Cerebellar nuclear complex (tissue), 1 donor: ENCODE results near the gene PRR35.
"Not testable (repeated sequence)": the region's sequence is repeated elsewhere in the genome, so short reads cannot be mapped to it uniquely, and the experiment has no call there.

ENCODE experiments used
- DNase-seq, 2 experiments: peaks; one replicate each; lab custom pipeline; 2025; lab: John Stamatoyannopoulos, UW

PRR35 gene

DNA sequence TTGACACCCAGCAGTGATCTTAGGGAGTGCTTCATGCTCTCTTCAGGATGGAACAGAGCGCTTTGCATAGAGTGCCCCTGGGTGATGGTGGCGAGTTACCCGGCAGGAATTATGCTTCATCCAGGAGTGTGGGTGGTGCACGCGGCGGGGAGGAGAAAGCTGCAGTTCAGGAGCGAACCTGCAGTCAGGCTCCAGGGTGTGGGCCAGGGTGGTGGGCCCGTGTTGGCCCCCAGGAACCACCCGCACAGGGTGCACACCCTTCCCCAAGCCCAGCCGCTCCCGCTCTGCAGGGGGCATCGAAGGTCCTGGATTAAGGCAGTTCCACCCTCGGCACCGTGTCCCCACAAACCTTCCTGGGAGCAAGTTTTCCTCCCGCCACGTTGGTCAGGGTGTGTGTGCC lies 33.6 kb downstream of the PRR35 start:
- no peak for DNase-seq

DNA sequence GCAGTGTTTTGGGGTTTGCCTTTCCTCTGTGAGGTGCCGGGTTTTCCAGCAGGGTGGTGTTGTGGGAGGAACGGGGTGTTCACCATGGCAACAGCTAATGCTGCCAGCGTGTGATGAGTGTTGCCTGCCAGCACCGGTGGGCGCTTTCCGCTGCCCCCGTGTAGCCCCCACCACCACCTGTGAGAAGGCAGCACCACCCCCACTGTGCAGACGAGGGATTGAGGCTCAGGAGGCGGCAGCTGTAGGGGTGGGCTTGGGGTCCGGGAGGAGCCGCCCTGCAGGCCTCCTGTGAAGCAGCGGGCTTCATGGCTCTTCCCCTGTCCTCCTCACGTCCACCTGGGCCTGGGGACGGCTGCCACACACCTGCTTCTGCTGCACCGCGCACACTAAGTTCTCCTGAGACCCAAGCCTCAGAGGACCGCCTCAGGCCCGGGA lies 34.9 kb downstream of the PRR35 start:
- DNase-seq, result no peak

DNA sequence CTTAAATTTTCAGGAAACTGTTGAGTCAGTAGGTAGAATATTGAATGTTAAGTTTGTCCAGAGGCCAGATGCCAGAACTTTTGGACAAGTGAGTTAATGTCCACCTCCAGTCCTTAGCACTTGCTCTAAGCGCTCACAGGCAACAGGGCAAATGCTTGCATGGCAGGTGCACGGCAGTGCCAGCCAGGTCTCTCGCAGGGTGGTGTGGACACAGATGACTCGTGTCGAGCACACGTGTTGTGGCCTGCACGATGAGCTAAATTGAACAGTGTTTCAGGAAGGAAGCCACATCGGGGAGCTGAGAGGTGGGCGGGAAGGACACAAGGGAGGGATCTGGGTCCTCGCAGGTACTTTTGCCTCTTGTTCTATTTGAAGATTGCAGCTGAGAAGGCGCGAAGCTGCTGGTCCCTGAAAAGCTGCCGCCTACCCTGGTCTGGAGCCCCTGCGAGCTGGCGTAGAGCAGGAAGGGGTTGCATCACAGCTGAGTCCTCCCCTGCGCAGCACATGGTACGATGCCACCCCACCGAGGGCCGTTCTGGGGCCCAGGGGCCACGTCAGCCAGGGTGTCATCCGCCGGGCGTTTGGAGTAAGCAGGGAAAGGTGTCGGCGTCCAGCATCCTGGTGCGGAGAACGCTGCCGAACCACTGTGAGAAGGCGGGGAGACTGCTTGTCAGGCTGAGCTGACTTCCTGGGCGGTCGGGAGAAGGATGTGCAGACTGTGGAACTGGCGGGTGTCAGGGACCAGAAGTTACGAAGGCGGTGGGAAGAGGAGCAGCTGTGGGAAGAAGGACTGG lies 35.9 kb downstream of the PRR35 start:
- peak; percentile 28 to 45 for DNase-seq

DNA sequence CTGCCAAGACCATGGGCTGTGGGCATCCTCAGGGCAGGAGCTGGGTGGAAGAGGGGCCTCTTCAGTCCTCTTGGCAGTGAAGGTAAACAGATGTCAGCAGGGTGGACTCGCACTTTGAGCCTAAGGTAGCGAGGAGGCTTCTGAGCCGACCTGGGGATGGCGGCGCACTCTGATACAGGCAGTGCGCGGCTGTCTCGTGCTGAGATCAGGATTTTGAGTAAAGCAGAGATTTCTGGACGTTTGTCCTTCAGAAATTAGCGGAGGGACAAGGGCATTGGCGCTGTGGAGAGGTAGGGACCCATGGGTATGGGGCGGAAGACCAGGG lies 36.5 kb downstream of the PRR35 start:
- no peak for DNase-seq

DNA sequence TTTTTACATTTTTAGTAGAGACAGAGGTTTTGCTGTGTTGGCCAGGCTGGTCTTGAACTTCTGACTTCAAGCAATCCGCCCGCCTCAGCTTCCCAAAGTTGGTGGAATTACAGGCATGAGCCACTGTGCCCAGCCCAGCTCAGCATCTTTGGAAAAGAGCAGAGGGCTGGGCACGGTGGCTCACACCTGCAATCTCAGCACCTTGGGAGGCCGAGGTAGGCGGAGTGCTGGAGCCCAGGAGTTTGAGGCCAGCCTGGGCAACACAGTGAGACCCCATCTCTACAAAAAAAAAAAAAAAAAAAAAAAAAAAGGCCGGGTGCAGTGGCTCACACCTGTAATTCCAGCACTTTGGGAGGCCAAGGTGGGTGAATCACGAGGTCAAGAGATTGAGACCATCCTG lies 37.5 kb downstream of the PRR35 start:
- DNase-seq, result not testable (repeated sequence)

DNA sequence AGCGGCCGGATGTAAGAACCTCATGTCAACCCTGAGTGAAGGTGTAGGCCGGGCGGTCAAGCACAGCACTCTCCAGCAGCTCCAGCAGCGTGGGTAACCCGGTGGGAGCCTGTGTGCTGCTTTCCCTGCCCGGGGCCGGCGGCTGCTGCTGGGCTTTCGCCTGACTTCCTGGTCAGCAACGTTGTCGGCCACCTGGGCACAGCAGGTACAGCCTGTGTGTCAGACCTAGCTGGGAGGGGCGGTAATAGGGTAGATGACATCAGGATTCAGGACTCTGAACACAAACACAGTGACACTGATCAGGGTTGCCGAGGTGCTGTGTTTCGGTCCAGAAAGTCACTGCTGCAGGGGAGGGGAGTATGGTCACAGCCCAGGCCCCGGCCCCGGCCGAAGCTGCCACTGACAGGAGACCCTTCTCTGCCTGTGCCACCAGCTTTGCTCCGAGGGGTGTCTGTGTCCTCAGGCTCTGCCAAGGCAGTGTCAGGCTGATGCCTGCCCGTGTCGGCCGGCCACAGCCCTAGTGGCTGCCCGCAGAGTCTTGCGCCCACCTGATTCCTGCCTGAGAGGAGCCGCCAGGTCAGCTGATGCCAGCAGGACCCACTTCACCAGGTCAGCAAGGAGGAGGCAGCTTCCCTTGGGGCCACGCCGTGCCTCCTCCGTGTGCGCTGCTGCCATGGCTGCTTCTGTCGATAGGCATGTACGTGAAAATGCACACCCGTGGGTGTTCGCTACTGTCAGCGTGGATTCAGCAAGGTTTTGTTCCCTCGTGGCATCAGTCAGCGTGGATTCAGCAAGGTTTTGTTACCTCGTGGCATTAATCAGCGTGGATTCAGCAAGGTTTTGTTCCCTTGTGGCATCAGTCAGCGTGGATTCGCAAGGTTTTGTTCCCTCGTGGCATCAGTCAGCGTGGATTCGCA lies 38.9 kb downstream of the PRR35 start:
- DNase-seq, result no peak

DNA sequence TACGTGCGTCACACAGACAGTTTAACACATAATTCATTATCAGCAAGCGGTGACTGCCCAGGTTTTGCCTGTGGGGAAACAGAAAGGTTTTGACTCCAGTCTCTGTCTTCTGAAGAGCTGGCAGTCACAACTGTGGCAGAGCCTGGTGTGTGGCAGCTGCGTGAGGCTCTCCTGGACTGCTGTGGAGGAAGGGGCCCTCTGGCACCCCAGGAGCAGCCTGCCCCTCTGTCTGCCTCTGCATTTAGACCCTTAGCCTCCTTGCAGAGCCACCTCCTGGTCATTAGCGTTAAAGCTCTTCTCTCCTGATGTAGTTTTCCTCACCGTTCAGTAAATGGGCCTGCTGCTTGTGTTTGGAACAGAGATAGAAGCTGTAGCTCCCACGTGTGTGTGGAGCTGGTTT lies 40.6 kb downstream of the PRR35 start:
- DNase-seq, result no peak

DNA sequence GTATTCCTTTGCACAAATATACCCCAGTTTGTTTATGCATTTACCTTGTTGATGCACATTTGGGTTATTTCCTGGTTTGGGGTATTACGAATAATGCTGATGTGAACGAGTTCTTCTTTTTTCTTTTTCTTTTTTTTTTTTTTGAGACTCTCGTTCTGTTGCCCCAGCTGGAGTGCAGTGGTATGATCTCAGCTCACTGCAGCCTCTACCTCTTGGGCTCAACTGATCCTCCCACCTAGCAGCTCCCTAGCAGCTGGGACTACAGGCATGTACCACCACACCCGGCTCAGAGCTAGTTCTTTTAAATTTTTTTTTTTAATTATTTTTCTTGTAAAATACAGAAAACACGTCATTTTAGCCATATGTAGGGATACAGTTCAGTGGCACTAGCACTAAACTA lies 43.7 kb downstream of the PRR35 start:
- no peak for DNase-seq

DNA sequence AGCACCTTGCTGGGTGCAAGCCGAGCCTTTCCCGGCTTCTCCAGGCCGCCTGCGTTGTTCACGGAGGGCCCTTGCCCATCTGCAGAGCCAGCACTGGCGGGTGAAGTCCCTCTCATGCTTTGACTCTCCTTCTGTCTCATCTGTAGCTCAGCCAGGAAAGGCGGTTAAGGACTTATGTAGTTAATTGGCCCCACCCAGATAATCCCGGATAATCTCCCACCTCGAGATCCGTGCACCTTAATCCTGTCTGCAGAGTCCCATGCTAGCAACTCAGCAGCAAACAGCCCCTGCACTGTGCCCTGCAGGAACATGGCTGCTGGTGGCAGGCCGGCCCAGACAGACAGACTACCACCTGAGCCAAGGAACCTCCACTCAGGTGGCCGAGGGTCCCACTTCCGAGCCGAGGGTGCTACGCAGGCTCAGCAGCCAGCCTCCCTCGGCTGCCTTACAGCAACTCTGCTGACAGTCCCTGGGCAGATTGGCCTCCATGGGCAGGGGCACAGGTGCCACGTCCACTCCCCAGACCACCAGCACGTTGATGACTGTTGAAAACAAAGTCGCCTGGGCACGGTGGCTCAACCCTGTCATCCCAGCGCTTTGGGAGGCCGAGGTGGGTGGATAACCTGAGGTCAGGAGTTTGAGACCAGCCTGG lies 46.6 kb downstream of the PRR35 start:
- no peak for DNase-seq

DNA sequence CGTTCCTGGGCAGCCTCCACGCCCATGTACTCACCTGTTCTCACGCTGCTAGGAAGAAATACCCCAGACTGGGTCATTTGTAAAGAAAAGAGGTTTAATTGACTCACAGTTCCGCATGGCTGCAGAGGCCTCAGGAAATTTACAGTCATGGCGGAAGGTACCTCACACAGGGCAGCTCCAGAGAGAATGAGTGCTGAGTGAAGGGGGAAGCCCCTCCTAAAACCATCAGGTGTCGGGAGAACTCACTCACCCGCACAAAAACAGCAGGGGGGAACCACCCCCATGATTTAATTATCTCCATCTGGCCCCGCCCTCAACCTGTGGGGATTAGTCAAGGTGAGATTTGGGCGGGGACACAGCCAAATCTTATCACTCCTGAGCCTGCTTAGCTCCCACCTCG lies 47.8 kb downstream of the PRR35 start:
- no peak for DNase-seq

DNA sequence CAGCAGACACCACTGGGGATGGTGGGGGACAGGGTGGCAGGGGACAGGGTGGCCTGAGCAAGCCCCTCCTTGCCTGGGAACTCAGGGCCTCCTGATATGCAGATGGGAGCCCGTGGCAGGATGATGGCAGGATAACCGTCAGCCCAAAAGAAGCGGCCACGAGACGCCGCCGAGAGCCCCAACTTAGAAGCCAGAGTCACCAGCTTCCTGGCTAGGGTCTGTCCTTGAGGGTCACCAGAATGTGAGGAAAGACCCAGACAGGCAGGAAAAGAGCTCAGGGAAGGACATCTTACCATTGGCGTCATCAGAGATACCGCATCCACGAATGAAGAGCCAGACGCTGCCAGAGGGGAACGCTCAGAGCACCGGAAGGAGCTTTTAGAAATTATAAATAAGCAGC lies 49.1 kb downstream of the PRR35 start:
- DNase-seq, result no peak

DNA sequence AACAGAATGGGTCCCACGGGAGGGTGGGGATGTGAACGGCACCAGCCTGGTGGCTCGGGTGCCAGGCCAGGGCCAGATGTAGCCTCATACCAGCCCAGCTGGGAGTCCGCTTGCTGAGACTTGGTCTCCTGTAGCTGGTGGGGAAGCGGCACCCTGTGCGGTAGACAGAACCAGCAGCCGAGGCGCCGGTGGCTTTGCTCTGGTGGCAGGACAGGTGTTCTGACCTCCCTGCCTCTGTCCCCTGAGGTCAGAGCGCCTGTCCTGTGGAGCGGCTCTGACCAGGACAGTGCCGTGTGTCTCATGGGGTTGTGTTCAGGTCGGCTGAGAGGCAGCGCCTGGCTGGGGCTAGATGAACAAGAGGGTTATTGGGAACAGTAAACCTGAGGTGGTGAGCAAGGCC lies 49.8 kb downstream of the PRR35 start:
- DNase-seq, result no peak

DNA sequence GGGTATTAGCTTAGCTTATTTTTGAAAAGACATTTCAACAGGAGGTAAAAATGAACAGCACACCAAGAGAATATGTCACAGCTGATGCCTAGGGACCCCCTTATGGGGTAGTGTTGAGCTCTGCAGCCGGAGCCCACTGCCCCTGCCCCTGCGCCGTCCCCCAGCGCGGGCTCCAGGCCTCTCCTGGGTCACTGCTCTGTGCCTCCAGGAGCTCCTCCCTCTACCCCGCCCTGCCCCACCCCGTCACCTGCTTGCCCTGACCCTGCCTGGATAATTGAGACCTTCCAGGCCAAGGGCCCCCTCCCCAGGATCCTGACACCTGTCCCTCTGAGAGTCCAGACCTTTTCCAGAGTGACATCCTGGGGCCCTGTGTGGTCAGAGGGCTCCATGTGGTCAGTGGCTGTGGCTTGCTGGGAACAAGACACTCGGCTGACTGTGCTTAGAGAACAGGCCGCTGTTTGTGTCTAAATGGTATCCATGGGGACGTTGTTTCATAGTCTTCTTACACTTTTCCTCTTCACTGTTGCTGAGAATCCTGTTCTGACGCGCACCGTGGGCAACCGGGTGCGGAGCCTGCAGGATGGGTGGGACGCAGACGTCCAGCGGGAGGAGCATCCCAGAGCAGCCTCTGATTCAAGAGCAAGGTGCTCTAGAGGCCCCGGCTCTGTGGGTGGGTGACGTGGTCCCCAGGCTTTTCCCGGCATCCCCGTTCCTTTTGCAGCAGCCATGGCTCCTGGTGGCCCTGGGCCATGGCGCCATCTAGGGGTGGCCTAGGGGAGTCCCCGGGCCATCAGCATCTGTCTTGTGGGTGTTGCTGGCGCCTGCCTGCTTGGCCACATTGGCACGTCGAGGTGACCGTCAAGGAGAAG lies 50.6 kb downstream of the PRR35 start:
- no peak for DNase-seq

DNA sequence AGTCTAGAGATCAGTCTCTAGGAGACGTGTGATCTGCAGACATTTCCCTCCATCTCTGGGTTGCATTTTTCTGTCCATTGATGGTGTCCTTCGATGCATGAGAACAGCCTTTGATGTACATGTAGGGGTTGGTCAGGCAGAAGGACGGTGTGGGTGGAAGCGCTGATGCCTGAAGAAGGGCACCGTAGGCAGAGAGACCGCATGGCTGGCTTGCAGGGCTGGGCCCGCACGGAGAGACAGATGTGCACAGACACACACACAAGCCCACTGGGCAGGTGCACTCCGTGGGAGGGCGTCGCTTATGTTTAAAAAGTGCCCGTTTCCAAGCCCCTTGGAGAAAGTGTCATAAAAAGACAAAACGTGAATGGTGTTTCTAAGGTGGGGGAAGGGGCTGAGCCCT lies 54.9 kb downstream of the PRR35 start:
- no peak for DNase-seq
